HG03520 (cell line): ENCODE results near the gene NRCAM.
"Not testable (repeated sequence)": the region's sequence is repeated elsewhere in the genome, so short reads cannot be mapped to it uniquely, and the experiment has no call there.

ENCODE experiments used
- ATAC-seq: cut with Tn5 transposase; IDR thresholded peaks from one replicate; pipeline ENCODE4 v1.9.1; 2021; ENCODE audit warnings: mild to moderate bottlenecking, moderate library complexity; ENCODE audit not compliant: unreplicated experiment

The NRCAM gene

DNA sequence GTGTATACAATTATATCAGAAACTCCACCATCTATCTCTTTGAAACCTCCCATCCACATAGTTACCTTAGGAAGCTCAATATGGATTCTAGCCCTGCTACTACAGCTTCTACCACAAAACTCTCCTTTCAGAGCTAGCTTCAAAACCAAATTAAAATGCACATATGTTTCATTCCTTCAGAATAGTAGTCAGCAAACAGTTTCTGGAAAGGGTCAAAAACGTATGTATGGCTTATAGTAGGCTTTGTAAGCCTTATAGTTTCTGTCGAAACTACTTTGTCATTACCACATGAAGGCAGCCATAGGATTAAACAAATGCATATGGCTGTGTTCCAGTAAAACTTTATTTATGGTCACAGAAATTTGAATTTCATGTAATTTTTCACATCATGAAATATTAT is 170.5 kb downstream of the NRCAM start:
- ATAC-seq: no peak

DNA sequence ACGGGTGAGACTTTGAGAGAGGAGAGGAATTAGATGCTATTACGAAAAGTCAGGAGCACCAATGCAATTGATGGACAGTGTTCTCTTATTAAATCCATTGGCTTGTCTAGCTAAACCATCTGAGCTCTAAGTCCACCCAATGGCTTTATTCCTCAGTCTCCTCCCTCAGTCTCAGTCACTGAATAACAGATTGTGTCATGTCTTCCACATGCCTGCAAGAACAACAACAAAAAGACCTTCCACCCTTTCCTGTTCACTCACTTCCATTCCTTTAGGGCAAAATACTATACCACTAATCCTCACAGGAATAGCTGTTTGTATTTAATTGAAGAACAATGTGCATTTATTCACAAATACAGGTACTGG is 171.2 kb downstream of the NRCAM start:
- ATAC-seq: peak; percentile 13

DNA sequence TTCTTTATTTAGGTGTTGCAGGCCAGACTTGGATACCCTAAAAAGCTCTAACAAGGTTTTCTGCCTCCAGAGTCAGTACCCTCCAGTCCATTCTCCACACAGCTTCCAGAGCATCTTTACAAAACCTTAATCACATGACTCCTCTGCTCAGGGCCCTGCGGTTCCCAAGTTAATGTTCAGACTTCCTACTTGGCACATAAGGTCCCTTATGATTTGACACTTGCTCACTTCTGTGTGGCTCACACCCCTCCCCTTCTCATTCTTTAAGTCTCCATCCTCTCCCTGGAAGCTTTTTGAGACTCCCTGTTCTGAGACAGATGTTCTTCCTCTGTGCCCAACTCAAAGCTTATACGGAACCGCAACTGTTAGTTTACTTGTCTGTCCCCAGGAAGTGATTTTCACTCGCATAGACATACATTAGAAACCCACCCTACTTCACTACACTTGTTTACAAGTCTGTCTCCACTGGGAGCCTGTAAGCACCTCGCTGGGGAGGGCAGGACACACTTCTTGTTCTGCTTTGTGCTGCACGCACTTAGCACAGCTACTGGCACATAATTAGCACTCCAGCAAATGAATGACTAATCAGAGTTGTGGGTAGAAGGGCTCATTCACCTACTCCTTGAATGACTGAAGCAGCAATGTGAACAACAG is 171.8 kb downstream of the NRCAM start:
- peak; percentile 82 for ATAC-seq

DNA sequence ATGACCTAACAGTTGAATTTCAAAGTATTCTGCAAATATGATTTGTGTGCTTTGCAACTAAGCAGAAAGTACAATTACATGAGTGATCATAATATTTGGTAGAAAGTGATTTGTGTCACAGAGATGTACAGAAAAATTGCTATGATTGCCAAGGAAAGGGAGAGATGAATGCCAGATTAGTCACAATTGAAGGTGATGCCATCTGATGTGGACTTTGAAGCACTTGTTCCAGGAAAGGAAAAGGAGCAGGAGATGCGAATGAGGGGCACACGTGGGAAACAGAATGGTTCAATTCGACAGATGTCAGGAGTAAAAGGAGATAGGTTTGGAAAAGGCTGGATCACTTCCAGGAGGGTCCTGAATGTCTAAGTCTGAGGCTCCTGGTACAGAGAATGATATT is 173.0 kb downstream of the NRCAM start:
- ATAC-seq: no peak

DNA sequence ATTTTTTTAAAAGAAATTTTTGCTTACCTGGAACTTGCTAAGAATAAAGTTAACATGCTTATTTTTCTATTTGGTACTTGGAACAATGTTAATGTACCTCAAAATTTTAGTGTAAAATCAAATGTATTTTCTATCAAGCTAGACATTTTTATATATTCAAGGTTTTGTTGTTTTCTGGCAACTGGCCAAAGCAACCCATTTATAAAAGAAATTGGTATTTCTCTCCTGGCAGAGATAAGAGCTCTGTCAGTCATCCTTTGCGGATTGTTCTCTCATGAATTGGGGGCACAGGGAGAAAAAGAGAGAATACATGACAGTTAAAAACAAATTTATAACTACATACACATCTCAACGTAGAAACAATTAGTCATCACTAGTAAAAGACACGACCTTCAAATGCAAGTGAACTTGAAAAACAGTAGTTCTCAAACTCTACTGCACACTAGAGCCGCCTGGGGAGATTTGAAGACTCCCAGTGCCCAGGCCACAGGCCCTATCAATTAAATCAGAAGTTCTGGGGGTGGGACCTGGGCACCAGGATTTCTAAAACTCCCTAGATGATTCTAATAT is 173.7 kb downstream of the NRCAM start:
- no peak for ATAC-seq

DNA sequence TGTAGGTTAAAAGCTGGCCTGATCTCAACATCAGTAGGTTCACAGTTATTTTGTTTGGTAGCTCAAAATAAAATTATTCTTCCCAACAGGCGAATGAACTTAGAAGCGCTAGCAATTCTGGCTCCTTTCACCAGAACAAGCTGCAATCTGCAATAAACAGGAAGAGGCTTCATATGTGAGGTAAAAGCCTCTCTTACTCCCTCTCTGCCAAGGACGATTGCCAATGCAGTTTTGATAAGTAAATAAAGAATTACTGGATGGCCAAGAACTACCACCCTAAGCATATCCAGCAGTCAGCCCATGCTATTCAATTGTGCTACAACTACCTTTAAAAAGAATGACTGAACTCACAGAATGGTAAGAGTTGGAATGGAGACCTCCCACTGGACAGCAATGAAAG is 176.1 kb downstream of the NRCAM start:
- ATAC-seq: no peak

DNA sequence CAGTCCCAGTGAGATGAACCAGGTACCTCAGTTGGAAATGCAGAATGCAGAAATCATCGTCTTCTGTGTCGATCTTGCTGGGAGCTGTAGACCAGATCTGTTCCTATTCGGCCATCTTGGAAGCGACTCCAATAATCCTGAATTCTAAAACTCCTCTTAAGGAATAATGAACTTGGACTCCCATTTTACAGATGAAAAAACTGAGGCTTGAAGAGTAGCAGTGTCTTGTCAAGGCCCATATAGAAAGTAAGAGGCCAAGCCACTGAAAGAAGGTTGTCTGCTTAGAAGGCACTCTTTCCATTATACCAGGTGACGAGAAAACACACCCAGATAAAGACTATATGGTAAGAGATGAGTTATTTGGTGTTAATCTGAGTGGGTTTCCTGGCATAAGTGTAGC is 177.5 kb downstream of the NRCAM start:
- ATAC-seq: no peak

DNA sequence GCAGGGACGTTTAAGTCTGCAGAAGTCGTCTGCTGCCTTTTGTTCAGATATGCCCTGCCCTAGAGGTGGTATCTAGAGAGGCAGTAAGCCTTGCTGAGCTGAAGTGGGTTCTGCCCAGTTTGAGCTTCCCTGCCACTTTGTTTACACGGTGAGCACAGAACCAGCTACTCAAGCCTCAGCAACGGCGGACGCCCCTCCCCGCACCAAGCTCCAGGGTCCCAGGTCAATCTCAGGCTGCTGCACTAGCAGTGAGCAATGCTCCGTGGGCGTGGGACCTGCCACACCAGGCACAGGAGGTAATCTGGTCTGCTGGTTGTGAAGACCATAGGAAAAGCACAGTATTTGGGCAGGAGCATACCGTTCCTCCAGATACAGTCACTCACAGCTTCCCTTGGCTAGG is 178.0 kb downstream of the NRCAM start:
- no peak for ATAC-seq

DNA sequence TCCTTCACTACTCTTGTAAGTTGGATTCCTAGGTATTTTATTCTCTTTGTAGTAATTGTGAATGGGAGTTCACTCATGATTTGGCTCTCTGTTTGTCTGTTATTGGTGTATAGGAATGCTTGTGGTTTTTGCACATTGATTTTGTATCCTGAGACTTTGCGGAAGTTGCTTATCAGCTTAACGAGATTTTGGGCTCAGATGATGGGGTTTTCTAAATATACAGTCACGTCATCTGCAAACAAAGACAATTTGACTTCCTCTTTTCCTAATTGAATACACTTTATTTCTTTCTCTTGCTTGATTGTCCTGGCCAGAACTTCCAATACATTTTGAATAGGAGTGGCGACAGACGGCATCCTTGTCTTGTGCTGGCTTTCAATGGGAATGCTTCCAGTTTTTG is 181.8 kb downstream of the NRCAM start:
- ATAC-seq: not testable (repeated sequence)

DNA sequence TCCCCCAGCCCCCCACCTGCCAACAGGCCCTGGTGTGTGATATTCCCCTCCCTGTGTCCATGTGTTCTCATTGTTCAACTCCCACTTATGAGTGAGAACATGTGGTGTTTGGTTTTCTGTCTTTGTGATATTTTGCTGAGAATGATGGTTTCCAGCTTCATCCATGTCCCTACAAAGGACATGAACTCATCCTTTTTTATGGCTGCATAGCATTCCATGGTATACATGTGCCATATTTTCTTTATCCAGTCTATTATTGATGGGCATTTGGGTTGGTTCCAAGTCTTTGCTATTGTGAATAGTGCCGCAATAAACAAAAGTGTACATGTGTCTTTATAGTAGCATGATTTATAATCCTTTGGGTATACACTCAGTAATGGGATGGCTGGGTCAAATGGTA is 183.3 kb downstream of the NRCAM start:
- not testable (repeated sequence) for ATAC-seq

DNA sequence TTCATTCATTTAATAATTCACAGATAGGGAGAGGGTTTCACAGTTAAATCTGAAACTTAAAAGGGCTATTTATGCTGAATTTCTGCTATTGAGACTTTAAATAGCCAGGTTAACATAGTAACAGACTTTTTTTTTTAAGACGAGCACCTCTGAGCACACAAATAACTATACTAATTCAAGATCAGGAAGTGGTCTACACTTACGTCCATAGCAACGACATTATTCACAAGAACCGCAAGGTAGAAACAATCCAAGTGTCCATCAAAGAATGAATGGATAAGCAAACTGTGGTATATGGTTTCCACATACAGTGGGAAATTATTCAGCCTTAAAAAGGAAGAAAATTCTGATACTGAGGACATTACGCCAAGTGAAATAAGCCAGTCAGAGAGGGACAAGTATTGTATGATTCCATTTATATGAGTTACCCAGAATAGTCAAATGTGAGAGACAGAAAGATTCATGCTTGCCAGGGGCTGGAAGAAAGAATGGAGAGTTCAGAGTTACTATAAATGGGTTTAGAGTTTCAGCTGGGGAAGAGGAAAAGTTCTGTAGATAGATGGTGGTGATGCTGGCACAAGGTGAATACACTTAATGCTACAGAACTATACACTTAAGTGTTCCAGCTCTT is 185.7 kb downstream of the NRCAM start:
- ATAC-seq: peak; percentile 92

DNA sequence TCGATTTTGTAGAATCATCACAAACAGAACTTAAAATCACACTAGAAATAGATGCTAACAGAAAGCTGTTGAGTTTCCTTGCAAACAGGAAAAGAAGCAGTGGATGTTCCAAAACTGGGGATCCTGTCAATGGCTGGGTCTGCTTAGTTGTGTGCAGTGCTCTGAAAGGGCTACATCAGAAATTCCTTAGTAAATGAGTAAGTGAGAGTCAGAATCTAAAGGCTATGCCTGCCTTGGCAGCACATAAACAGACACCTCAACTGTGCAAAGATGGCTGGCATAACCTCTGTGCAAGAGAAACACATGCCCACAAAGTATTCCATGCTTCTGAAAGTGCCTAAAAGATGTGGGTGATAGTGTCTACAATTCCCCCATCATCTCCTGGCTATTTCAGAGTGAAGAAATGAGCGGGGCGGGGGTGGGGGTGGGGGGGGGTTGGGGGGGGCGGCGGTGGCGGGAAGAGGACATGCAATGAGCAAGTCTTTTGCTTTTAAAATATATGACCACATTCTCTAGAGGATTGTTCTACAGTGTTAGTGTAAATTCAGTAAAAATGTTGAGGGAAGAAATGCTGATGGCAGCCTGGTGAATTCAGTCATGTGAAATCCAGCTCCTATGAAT is 187.9 kb downstream of the NRCAM start:
- no peak for ATAC-seq

DNA sequence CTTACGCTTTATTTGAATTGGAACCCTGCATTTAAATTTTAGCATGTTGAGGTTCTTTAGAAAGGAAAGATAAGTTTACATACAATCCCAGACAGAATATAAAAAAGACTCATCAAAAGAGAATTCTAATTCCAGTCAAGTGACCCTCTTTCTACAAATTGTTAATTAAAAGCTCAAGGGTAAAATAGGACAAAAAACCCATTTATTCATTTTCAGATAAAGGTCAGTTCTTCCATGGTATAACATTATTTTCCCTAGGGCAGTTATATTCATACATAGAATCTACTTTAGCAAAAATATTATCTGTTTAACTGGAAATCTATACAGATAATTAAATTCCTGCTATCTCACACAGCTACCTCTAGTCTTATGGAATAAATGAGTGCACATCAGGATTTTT is 188.6 kb downstream of the NRCAM start:
- no peak for ATAC-seq

DNA sequence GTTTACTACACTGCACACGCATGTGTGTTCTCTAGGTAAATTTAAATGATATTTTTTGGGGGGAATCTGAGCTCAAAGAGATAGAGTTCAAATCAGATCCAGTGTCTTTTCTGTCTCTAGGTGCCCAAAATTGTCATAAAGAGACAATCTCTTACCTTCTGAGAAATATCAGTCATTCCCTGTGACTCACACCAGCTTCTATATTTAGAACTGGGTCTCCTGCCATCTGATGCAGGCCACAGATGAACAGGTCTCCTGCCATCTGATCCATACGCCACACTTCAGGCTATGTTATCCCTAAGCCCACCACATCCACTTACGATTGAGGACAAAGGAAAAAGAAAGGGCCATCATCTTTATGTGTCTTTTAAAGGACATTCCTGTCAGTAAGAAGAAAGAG is 189.7 kb downstream of the NRCAM start:
- no peak for ATAC-seq

DNA sequence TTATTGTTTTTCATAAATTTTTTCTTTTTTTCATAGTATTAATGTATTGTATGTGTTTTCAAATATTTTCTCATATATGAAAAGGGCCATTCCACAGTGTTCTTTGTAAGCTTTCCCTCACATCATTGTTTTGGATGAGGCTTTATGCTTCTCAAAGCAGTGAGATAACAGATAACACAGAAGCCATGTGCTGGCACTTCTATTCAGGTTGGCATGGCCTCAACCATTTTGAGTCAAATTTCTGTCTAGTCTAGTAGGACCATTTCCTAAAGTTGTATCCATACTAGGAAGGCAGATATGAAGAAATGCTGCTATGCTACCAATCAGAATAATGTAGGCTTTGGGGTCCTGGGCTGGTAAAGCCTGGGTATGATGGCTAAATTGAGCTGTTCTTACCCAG is 190.2 kb downstream of the NRCAM start:
- no peak for ATAC-seq

DNA sequence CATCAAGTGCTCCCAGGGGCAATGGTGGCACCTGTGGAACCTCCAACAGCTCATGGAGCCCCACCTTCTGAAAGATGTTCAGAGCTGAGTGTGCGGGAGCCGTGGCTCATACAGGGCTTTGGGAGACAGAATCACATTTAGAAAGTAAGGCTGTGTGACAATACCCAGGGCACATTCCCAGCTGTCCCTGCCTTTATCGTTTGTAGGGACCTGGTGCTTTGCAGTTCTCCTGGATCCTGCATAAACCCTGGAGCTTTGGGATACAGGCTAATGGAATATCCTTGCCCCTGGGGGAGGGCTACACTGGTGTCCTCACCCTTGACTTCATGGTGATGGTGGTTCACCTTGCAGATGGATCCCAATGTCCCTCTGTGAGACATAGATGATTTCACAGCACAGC is 191.2 kb downstream of the NRCAM start:
- no peak for ATAC-seq

DNA sequence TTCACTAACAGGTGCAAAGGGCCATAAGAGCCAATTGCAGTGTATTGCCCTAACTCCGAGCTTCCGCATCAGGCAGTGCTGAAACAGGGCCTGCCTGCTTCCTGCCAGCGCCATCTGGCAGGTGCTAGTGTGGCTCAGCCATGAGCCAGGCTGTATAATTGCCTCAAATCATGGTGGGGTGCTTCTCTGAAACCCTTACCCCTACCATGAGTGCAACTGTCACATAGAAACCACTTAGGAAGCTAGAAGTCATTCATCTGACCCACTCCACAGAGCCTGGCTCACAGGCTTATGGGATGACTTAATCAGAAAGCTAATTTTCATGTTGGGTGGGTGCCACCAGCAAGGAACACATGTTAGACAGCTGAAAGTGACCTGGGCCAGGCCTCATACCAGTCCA is 192.8 kb downstream of the NRCAM start:
- ATAC-seq: no peak

DNA sequence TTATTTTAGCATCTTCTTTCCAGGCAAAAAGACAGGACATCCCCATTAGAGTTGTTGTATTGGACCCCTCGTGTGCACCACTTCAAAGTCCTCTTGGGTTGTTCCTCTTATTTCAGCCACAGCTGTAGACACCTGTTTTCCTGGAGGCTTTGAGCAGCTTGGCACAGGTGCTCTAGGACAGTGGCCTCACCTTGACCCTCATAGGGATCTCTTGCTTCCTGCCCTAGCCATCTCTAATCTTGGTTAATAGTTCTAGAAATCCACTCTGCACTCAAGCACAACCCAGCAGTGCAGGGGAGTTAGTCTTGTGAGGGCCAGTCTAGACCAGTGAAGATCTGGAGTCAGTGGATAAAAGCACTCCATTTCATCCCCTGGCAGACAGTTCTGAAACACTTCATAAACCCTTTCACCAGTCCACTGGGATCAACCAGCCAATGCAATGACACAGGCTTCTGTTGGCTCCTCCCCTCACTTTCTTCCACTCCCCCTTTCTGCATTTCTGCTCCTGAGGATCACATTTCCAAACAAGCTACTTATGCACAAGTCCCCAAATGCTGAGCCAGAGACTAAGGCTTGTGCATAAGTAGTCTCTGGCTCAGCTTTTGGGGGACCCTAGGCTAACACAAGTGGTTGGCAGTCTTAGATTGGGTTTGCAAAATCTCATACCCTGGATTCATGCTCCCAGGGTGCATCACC is 194.5 kb downstream of the NRCAM start:
- ATAC-seq: no peak

DNA sequence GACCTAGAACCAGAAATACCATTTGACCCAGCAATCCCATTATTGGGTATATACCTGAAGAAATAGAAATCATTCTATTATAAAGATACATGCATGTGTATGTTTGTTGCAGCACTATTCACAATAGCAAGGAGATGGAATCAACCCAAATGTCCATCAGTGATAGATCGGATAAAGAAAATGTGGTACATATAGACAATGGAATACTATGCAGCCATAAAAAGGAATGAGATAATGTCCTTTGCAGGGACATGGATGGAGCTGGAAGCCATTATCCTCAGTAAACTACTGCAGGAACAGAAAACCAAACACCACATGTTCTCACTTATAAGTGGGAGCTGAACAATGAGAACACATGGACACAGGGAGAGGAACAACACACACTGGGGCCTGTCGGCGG is 196.8 kb downstream of the NRCAM start:
- not testable (repeated sequence) for ATAC-seq

DNA sequence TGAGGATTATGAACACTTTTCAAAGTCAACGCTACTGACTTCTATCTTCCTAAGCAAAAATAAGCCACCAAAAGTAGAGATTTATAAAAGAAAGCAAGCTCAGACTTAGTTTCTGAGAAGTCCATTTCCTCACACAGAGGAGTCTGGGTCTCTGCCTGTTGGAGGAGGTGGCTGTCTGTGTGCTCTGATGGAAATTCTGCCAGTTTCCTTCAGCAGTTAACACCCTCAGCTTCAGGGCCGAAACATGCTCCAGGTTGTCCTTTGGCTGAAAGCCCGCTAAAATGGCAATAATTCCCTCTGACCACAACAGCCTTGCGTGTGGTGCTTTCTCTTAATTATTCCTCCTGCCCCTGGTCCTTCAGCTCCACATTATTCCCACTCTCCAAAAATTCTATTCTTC is 198.3 kb downstream of the NRCAM start:
- ATAC-seq: no peak

DNA sequence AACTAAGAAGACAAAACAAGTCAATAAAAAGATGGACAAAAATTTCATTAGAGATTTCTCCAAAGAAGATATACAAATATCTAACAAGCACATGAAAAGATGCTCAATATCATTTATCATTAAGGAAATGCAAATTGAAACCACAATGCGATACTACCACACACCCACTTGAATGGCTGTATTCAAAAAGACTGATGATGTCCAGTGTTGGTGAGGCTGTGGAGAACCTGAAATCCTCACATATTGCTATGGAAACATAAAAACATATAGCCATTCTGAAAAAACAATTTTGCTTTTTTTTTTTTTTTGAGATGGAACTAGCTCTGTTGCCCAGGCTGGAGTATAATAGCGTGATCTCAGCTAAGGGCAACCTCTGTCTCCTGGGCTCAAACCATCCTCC is 202.0 kb downstream of the NRCAM start:
- no peak for ATAC-seq
